KMS-11 (cell line): ENCODE results near the gene EDIL3.

Experiments used
- H2AFZ ChIP-seq: fragments of 200-600 bp; sonication (generic); 2 replicates; pipeline ENCODE4 v1.6.1; 2016; ENCODE audit warnings: antibody characterized with exemption, mixed run types, low read depth
- H3K27ac ChIP-seq: fragments of 200-600 bp; sonication (generic); 2 replicates; pipeline ENCODE4 v1.6.1; 2016; ENCODE audit warnings: mild to moderate bottlenecking, mixed run types
- H3K27me3 ChIP-seq: fragments of 200-600 bp; sonication (generic); 2 replicates; pipeline ENCODE4 v1.6.1; 2017; ENCODE audit warnings: mild to moderate bottlenecking, low read depth, mixed run types, moderate library complexity; ENCODE audit not compliant: insufficient read depth
- H3K36me3 ChIP-seq: fragments of 200-600 bp; sonication (generic); 2 replicates; pipeline ENCODE4 v1.6.1; 2017; ENCODE audit warnings: mild to moderate bottlenecking, mixed run types; ENCODE audit not compliant: insufficient read depth
- H3K4me1 ChIP-seq: fragments of 200-600 bp; sonication (generic); 2 replicates; pipeline ENCODE4 v1.6.1; 2016; ENCODE audit warnings: mild to moderate bottlenecking, low read depth, mixed run types; ENCODE audit not compliant: poor library complexity, severe bottlenecking
- H3K4me2 ChIP-seq: fragments of 200-600 bp; sonication (generic); 2 replicates; pipeline ENCODE4 v1.7.0; 2016; ENCODE audit warnings: mild to moderate bottlenecking, mixed run types
- H3K4me3 ChIP-seq: fragments of 200-600 bp; sonication (generic); IDR thresholded peaks from 2 replicates; pipeline ENCODE4 v1.6.1; 2017; ENCODE audit warnings: low read depth, low read length, mixed read lengths; ENCODE audit not compliant: insufficient read depth
- H3K79me2 ChIP-seq: fragments of 200-600 bp; sonication (generic); 2 replicates; pipeline ENCODE4 v1.6.1; 2016; ENCODE audit warnings: low read depth, mixed run types; ENCODE audit not compliant: insufficient read depth
- H3K9ac ChIP-seq: fragments of 200-600 bp; sonication (generic); 2 replicates; pipeline ENCODE4 v1.6.1; 2016; ENCODE audit warnings: mild to moderate bottlenecking, mixed run types
- H4K20me1 ChIP-seq: fragments of 200-600 bp; sonication (generic); 2 replicates; pipeline ENCODE4 v1.6.1; 2016; ENCODE audit warnings: mild to moderate bottlenecking, mixed run types; ENCODE audit not compliant: insufficient read depth
- CTCF ChIP-seq: fragments of 200-600 bp; sonication (generic); conservative IDR thresholded peaks from 2 replicates; pipeline ENCODE4 v1.6.1; 2017; ENCODE audit warnings: low read depth, mild to moderate bottlenecking, antibody characterized with exemption, low read length, moderate library complexity, mixed read lengths

The EDIL3 gene

GRCh38 chr5:84292000-84292642, 92.6 kb downstream of the EDIL3 start:
- TF ChIP-seq CTCF = no peak
- Histone ChIP-seq H3K27ac (no peak overlapping the region), H4K20me1 (no peaks in the 10 kb centered on the region), H3K27me3 (no peaks in the 10 kb centered on the region), H3K9ac (no peak overlapping the region), H3K79me2 (no peaks in the 10 kb centered on the region), H3K4me3 (no peak overlapping the region), H3K4me1 (no peaks in the 10 kb centered on the region), H2AFZ (no peak overlapping the region), H3K36me3 (no peaks in the 10 kb centered on the region), H3K4me2 (no peak overlapping the region)

GRCh38 chr5:84290673-84291072, 94.0 kb downstream of the EDIL3 start:
- no peaks in the 10 kb centered on the region for H3K36me3 ChIP-seq
- no peak overlapping the region for H3K9ac ChIP-seq
- no peak overlapping the region for H3K27ac ChIP-seq
- H4K20me1 ChIP-seq = no peaks in the 10 kb centered on the region
- H3K4me3 ChIP-seq = no peak overlapping the region
- no peaks in the 10 kb centered on the region for H3K79me2 ChIP-seq
- H3K27me3 ChIP-seq = no peaks in the 10 kb centered on the region
- H3K4me1 ChIP-seq = no peaks in the 10 kb centered on the region
- no peak overlapping the region for H3K4me2 ChIP-seq
- H2AFZ ChIP-seq = no peak overlapping the region
- no peak for TF ChIP-seq CTCF

DNA sequence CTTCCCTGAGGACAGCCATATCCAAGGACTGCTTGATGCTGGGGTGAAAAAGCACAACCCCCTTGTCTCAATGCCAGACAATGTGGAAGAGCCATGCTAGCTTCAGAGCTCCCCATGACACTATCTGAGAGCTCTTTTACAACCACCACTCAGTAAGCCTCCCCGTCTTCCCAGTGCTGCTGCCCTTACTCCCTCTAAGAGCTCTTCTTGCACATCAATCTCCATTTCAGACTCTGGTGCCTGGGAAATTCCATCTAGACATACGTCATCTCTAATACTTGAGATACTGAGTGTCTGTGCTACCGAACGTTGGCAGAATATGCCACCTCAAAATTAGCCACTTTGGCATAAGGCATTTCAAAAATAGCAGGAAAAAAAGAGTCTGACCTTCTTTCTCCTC, 94.5 kb downstream of the EDIL3 start:
- no peak overlapping the region for H3K9ac ChIP-seq
- H3K79me2 ChIP-seq = no peaks in the 10 kb centered on the region
- H3K4me1 ChIP-seq = no peaks in the 10 kb centered on the region
- H4K20me1 ChIP-seq = no peaks in the 10 kb centered on the region
- no peaks in the 10 kb centered on the region for H3K27me3 ChIP-seq
- H3K36me3 ChIP-seq = no peaks in the 10 kb centered on the region
- no peak overlapping the region for H2AFZ ChIP-seq
- H3K4me3 ChIP-seq = no peak overlapping the region
- no peak for TF ChIP-seq CTCF
- H3K4me2 ChIP-seq = no peak overlapping the region
- no peak overlapping the region for H3K27ac ChIP-seq

- Histone ChIP-seq H4K20me1 (no peaks in the 10 kb centered on the region), H3K4me2 (no peak overlapping the region), H3K27ac (no peak overlapping the region), H3K9ac (no peak overlapping the region), H3K36me3 (no peaks in the 10 kb centered on the region), H3K4me1 (no peaks in the 10 kb centered on the region), H2AFZ (no peak overlapping the region), H3K79me2 (no peaks in the 10 kb centered on the region), H3K4me3 (no peak overlapping the region), H3K27me3 (no peaks in the 10 kb centered on the region)
- no peak for TF ChIP-seq CTCF
Measured at GRCh38 chr5:84287951-84288350, 96.7 kb downstream of the EDIL3 start.
